Brain pericyte (primary cell): ENCODE data around the gene CFAP77.

Source experiments
- DNase-seq: peaks from one replicate; pipeline ENCODE4 v3.0.0-alpha.2; 2012; ENCODE audit warnings: low read depth, low spot score

CFAP77 gene

GRCh38 chr9:132579427-132579798 is 169.4 kb downstream of the CFAP77 start:
- DNase-seq, result no peak

GRCh38 chr9:132582276-132582785 is 172.3 kb downstream of the CFAP77 start, which contains the start of gene BARHL1:
BARHL1 (plus strand) TSS chr9:132582606; CDS start chr9:132582798, 192 bp downstream.
- no peak for DNase-seq

- DNase-seq, result no peak
Observed at GRCh38 chr9:132582786-132583583, 173.0 kb downstream of the CFAP77 start.

GRCh38 chr9:132583584-132584304 is 173.7 kb downstream of the CFAP77 start:
- no peak for DNase-seq

- DNase-seq, result no peak
Observed at GRCh38 chr9:132584601-132585560, 174.9 kb downstream of the CFAP77 start.

- no peak for DNase-seq
Observed at GRCh38 chr9:132585954-132586829, 176.2 kb downstream of the CFAP77 start.

- no peak for DNase-seq
Observed at GRCh38 chr9:132586830-132587591, 177.0 kb downstream of the CFAP77 start.

GRCh38 chr9:132587592-132587955 is 177.6 kb downstream of the CFAP77 start:
- DNase-seq, result no peak

- DNase-seq, result no peak
Observed at GRCh38 chr9:132588098-132588497, 178.1 kb downstream of the CFAP77 start.

GRCh38 chr9:132588501-132589147 is 178.6 kb downstream of the CFAP77 start:
- DNase-seq, result no peak

GRCh38 chr9:132589148-132590036 is 179.4 kb downstream of the CFAP77 start:
- DNase-seq, result no peak

- DNase-seq, result no peak
Observed at GRCh38 chr9:132590037-132590317, 180.0 kb downstream of the CFAP77 start.

- DNase-seq, result no peak
Observed at GRCh38 chr9:132590318-132591182, 180.5 kb downstream of the CFAP77 start.

- no peak for DNase-seq
Observed at GRCh38 chr9:132591244-132591643, 181.2 kb downstream of the CFAP77 start.

- no peak for DNase-seq
Observed at GRCh38 chr9:132591751-132592314, 181.8 kb downstream of the CFAP77 start.

- no peak for DNase-seq
Observed at GRCh38 chr9:132592451-132592850, 182.4 kb downstream of the CFAP77 start.

- no peak for DNase-seq
Observed at GRCh38 chr9:132594412-132594811, 184.4 kb downstream of the CFAP77 start.
